B cell (primary cell): Measurements from ENCODE around the gene SLC38A1. TPM values are rescaled to one million over a fixed set of nuclear protein-coding genes. Genes with fewer than 3 reads are reported as not detected.
A peak's percentile ranks its signal among the peaks of the same experiment; 100 is the strongest.

Source experiments
- ATAC-seq: fragments of 200-7000 bp; cut with Tn5 transposase; one replicate; pipeline ENCODE4 v1.10.0; 2021; ENCODE audit warnings: low read depth, mild to moderate bottlenecking, moderate number of reproducible peaks, moderate library complexity
- CTCF ChIA-PET: fragments of 350-600 bp; sonication (Branson Sonifier 250); formaldehyde crosslinking; loops from one replicate; lab custom pipeline; 2021; ENCODE audit warnings: antibody characterized with exemption, inconsistent platforms; lab: Charles Lee
- POLR2A ChIA-PET: fragments of 350-600 bp; sonication (Branson Sonifier 250); formaldehyde crosslinking; loops from one replicate; lab custom pipeline; 2021; ENCODE audit warnings: antibody characterized with exemption; lab: Charles Lee
- DNase-seq: peaks from one replicate; pipeline ENCODE4 v3.0.0; 2013
- H2AFZ ChIP-seq: 2 replicates; pipeline ENCODE4 v1.6.1; 2012; ENCODE audit warnings: mild to moderate bottlenecking, low read depth, low read length; ENCODE audit not compliant: insufficient read depth, poor library complexity, severe bottlenecking
- H3K27ac ChIP-seq, 2 donors: 1 replicate in 1 of 2; 2 replicates in 1 of 2; pipeline ENCODE4 v1.5.1; 2012 to 2013; ENCODE audit warnings: low read length in 2 of 2, mild to moderate bottlenecking in 2 of 2, moderate library complexity in 1 of 2
- H3K27me3 ChIP-seq, 4 experiments: fragments of 200-600 bp in 1 of 4; sonication (generic) in 1 of 4; replicated peaks in 1 of 4; 1 replicate in 2 of 4; 2 replicates in 2 of 4; pipeline versions ENCODE4 v1.6.1 to v1.7.0; 2013 to 2016; ENCODE audit warnings: low read length in 3 of 4, mild to moderate bottlenecking in 2 of 4, mixed read lengths in 1 of 4, moderate library complexity in 1 of 4; ENCODE audit not compliant: insufficient read depth in 4 of 4, control insufficient read depth in 3 of 4; ENCODE audit errors: control extremely low read depth in 1 of 4
- H3K36me3 ChIP-seq, 2 experiments: replicated peaks in 1 of 2; 1 replicate in 1 of 2; 2 replicates in 1 of 2; pipeline versions ENCODE4 v1.6.1 to v1.7.1; 2013; ENCODE audit warnings: low read length in 1 of 2; ENCODE audit not compliant: insufficient read depth in 2 of 2, control insufficient read depth in 1 of 2; ENCODE audit errors: control extremely low read depth in 1 of 2, extremely low read depth in 1 of 2
- H3K4me1 ChIP-seq, 2 donors: fragments of 200-600 bp in 1 of 2; sonication (generic) in 1 of 2; 1 replicate in 1 of 2; 2 replicates in 1 of 2; pipeline versions ENCODE4 v1.5.1 to v1.6.1; 2013 to 2017; ENCODE audit warnings: low read length in 2 of 2; ENCODE audit not compliant: control insufficient read depth in 2 of 2, insufficient read depth in 2 of 2
- H3K4me2 ChIP-seq: replicated peaks from 2 replicates; pipeline ENCODE3; 2012; ENCODE audit warnings: mild to moderate bottlenecking, low read depth, low read length; ENCODE audit not compliant: poor library complexity, severe bottlenecking
- H3K4me3 ChIP-seq, 5 experiments: fragments of 200-600 bp in 1 of 5; sonication (generic) in 1 of 5; 1 replicate in 3 of 5; 2 replicates in 2 of 5; pipeline versions ENCODE4 v1.5.1 to v1.7.0; 2011 to 2016; ENCODE audit warnings: low read length in 4 of 5, mild to moderate bottlenecking in 4 of 5, low read depth in 2 of 5, control low read depth in 1 of 5, moderate library complexity in 1 of 5; ENCODE audit not compliant: insufficient read depth in 1 of 5; ENCODE audit errors: control extremely low read depth in 1 of 5, extremely low read depth in 1 of 5
- H3K79me2 ChIP-seq: fragments of 200-600 bp; sonication (generic); one replicate; pipeline ENCODE4 v1.6.0; 2016; ENCODE audit warnings: low read length; ENCODE audit not compliant: control insufficient read depth, insufficient read depth
- H3K9ac ChIP-seq: fragments of 200-600 bp; sonication (generic); 2 replicates; pipeline ENCODE4 v1.6.1; 2017; ENCODE audit warnings: mild to moderate bottlenecking, low read length, moderate library complexity
- H3K9me3 ChIP-seq, 3 donors: one replicate each; pipeline versions ENCODE4 v1.6.1 to v1.7.1; 2013; ENCODE audit warnings: low read length in 2 of 3; ENCODE audit not compliant: control insufficient read depth in 2 of 3, insufficient read depth in 1 of 3; ENCODE audit errors: control extremely low read depth in 1 of 3
- H4K20me1 ChIP-seq: 2 replicates; pipeline ENCODE4 v1.6.0; 2012; ENCODE audit warnings: mild to moderate bottlenecking, low read length; ENCODE audit not compliant: insufficient read depth, control insufficient read depth, poor library complexity, severe bottlenecking
- H3K27ac Mint-ChIP-seq: one replicate; pipeline ENCODE4 v1.8.0; 2021; ENCODE audit warnings: mixed read lengths
- H3K27me3 Mint-ChIP-seq: one replicate; pipeline ENCODE4 v1.8.0; 2021; ENCODE audit warnings: mixed read lengths
- H3K4me1 Mint-ChIP-seq: one replicate; pipeline ENCODE4 v1.8.0; 2021; ENCODE audit warnings: mixed read lengths
- H3K4me3 Mint-ChIP-seq: one replicate; pipeline ENCODE4 v1.8.0; 2021; ENCODE audit warnings: mixed read lengths
- H3K9me3 Mint-ChIP-seq: one replicate; pipeline ENCODE4 v1.8.0; 2022; ENCODE audit warnings: mixed read lengths; ENCODE audit not compliant: insufficient read depth
- EZH2 ChIP-seq: IDR thresholded peaks from 2 replicates; pipeline ENCODE4 v1.6.1; 2012; ENCODE audit warnings: borderline replicate concordance, low read depth, mild to moderate bottlenecking, moderate library complexity, low read length; ENCODE audit not compliant: insufficient read depth, poor library complexity, severe bottlenecking
- WGBS: methylation state at CpG from one replicate; pipeline ENCODE4 v1.1.5; 2013; ENCODE audit warnings: missing lambda C conversion rate; ENCODE audit not compliant: insufficient coverage; 5-methylcytosine and 5-hydroxymethylcytosine counted together
- intact Hi-C: fragments of 100-400 bp; cut with micrococcal nuclease; formaldehyde crosslinking; loops from one replicate; pipeline ENCODE4 v1.10.0; 2022
- polyA plus RNA-seq: library from polyadenylated mRNA; depleted of rRNA; stranded (reverse); fragments of >200 nt; gene quantifications from 2 replicates; pipeline ENCODE4 v1.2.3, GENCODE V29; 2012
- total RNA-seq, 2 donors: library from RNA; stranded (reverse); fragments of 120-200 nt in 1 of 2; gene quantifications; 1 replicate in 1 of 2; 2 replicates in 1 of 2; pipeline versions ENCODE4 v1.2.3 to v1.2.4, GENCODE V29; 2013 to 2022
- TF ChIP-seq, protein P1 (sequence below): fragments of 200-600 bp; IDR thresholded peaks from one replicate; pipeline ENCODE4 v1.8.0; 2022; ENCODE audit warnings: antibody characterized with exemption, mild to moderate bottlenecking

The SLC38A1 gene
- total and polyA plus RNA-seq, 2 donors (not counting 1 experiment from before 2014, with no cell fraction given), result 38.1 to 205 TPM

DNA sequence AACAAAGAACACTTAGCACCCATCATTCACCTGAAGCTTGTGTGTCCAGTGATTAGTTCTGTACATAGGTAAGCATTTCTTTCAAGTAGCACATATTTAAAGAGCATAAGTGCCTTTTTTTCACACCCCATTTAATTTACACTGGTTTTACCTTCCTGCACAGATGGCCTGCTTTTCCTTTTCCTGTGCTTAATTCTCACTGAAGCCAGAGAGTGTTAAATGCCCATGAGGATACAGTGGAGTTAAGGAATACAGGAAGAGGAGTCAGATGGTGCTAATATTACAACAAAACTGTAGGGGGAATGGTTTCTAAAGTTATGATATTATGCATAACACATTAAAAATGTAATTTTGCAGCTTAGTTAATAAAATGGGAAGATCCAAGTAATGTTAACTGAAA, 31.0 kb upstream of the SLC38A1 start:
- no peak overlapping the region for H3K9ac ChIP-seq
- Mint-ChIP-seq H3K9me3 (no peaks in the 10 kb centered on the region), H3K27me3 (no peaks in the 10 kb centered on the region), H3K27ac (no peak overlapping the region), H3K4me1 (peaks cover 40% of the 10 kb centered on the region), H3K4me3 (no peak overlapping the region)
- H2AFZ ChIP-seq, result no peak overlapping the region
- intact Hi-C loops, result no loop called here
- ATAC-seq (no peak), DNase-seq (no peak)
- H4K20me1 ChIP-seq, result no peaks in the 10 kb centered on the region
- no peaks in the 10 kb centered on the region for H3K9me3 ChIP-seq
- H3K4me2 ChIP-seq, result peak overlapping the region; percentile 9
- H3K4me3 ChIP-seq, result no peak overlapping the region
- no peaks in the 10 kb centered on the region for H3K36me3 ChIP-seq
- ChIA-PET CTCF (interaction anchor here (1.0 to 9.0 kb wide), 9 partner anchors 14 to 228 kb away, joined by 3 to 95 read pairs (median 6); partner anchors contain the start of gene SLC38A1), POLR2A (interaction anchor here (1.0 kb wide), 1 partner anchor 30 kb away, joined by 4 read pairs; no protein-coding TSS in a partner anchor)
- no peak overlapping the region for H3K27ac ChIP-seq
- no peaks in the 10 kb centered on the region for H3K27me3 ChIP-seq
- H3K79me2 ChIP-seq, result no peaks in the 10 kb centered on the region
- peaks cover 20 to 26% of the 10 kb centered on the region in 2 donors for H3K4me1 ChIP-seq
- no peak for TF ChIP-seq EZH2
- TF ChIP-seq, protein P1, sequence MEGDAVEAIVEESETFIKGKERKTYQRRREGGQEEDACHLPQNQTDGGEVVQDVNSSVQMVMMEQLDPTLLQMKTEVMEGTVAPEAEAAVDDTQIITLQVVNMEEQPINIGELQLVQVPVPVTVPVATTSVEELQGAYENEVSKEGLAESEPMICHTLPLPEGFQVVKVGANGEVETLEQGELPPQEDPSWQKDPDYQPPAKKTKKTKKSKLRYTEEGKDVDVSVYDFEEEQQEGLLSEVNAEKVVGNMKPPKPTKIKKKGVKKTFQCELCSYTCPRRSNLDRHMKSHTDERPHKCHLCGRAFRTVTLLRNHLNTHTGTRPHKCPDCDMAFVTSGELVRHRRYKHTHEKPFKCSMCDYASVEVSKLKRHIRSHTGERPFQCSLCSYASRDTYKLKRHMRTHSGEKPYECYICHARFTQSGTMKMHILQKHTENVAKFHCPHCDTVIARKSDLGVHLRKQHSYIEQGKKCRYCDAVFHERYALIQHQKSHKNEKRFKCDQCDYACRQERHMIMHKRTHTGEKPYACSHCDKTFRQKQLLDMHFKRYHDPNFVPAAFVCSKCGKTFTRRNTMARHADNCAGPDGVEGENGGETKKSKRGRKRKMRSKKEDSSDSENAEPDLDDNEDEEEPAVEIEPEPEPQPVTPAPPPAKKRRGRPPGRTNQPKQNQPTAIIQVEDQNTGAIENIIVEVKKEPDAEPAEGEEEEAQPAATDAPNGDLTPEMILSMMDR, result no peak

DNA sequence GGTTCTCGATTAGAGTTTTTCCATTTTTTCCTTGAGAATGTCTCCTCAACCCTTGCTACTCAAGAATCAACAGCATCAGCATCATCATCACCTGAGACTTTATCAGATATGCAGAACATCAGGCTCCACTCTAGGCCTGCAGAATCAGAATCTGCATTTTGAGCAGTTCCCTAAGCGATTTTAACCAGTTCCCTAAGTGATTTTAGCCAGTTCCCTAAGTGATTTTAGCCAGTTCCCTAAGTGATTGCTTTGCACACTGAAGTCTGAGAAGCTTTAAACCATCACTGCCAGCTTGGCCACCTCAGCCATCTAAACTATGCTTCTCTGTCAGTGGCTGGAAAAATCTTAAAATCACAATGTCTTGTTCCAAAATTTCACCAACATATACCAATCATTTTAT, 29.4 kb upstream of the SLC38A1 start:
- H3K9ac ChIP-seq, result no peak overlapping the region
- no peak overlapping the region for H3K27ac Mint-ChIP-seq
- no peaks in the 10 kb centered on the region for H3K79me2 ChIP-seq
- peaks cover 20 to 26% of the 10 kb centered on the region in 2 donors for H3K4me1 ChIP-seq
- H3K4me3 Mint-ChIP-seq, result no peak overlapping the region
- H4K20me1 ChIP-seq, result no peaks in the 10 kb centered on the region
- intact Hi-C loops, result no loop called here
- H2AFZ ChIP-seq, result no peak overlapping the region
- no peak overlapping the region for H3K4me2 ChIP-seq
- no peaks in the 10 kb centered on the region for H3K27me3 ChIP-seq
- H3K4me3 ChIP-seq, result no peak overlapping the region
- no peak for ATAC-seq
- ChIA-PET CTCF (interaction anchor here (1.6 kb wide), 1 partner anchor 81 kb away, joined by 5 read pairs; no protein-coding TSS in a partner anchor), POLR2A (no interaction called here)
- H3K4me1 Mint-ChIP-seq, result peaks cover 40% of the 10 kb centered on the region
- H3K27ac ChIP-seq, result no peak overlapping the region
- TF ChIP-seq EZH2, result no peak
- TF ChIP-seq, protein P1, result no peak
- no peak for DNase-seq
- H3K36me3 ChIP-seq, result no peaks in the 10 kb centered on the region
- H3K9me3 Mint-ChIP-seq, result no peaks in the 10 kb centered on the region
- H3K9me3 ChIP-seq, result no peaks in the 10 kb centered on the region
- WGBS, result 87% methylated on average over 1 of the region's 2 CpGs
- no peaks in the 10 kb centered on the region for H3K27me3 Mint-ChIP-seq
